LNCAP (cell line): ENCODE data around the gene RTN3.
A peak's percentile ranks its signal among the peaks of the same experiment; 100 is the strongest.

Experiments used
- TF ChIP-seq, protein P1 (sequence below): fragments of 450-650 bp; IDR thresholded peaks from 2 replicates; pipeline ENCODE4 v1.5.1; 2017; ENCODE audit warnings: mild to moderate bottlenecking

Gene RTN3

GRCh38 chr11:63765688-63766241 is 84.5 kb downstream of the RTN3 start:
- TF ChIP-seq, protein P1, sequence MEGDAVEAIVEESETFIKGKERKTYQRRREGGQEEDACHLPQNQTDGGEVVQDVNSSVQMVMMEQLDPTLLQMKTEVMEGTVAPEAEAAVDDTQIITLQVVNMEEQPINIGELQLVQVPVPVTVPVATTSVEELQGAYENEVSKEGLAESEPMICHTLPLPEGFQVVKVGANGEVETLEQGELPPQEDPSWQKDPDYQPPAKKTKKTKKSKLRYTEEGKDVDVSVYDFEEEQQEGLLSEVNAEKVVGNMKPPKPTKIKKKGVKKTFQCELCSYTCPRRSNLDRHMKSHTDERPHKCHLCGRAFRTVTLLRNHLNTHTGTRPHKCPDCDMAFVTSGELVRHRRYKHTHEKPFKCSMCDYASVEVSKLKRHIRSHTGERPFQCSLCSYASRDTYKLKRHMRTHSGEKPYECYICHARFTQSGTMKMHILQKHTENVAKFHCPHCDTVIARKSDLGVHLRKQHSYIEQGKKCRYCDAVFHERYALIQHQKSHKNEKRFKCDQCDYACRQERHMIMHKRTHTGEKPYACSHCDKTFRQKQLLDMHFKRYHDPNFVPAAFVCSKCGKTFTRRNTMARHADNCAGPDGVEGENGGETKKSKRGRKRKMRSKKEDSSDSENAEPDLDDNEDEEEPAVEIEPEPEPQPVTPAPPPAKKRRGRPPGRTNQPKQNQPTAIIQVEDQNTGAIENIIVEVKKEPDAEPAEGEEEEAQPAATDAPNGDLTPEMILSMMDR: no peak

DNA sequence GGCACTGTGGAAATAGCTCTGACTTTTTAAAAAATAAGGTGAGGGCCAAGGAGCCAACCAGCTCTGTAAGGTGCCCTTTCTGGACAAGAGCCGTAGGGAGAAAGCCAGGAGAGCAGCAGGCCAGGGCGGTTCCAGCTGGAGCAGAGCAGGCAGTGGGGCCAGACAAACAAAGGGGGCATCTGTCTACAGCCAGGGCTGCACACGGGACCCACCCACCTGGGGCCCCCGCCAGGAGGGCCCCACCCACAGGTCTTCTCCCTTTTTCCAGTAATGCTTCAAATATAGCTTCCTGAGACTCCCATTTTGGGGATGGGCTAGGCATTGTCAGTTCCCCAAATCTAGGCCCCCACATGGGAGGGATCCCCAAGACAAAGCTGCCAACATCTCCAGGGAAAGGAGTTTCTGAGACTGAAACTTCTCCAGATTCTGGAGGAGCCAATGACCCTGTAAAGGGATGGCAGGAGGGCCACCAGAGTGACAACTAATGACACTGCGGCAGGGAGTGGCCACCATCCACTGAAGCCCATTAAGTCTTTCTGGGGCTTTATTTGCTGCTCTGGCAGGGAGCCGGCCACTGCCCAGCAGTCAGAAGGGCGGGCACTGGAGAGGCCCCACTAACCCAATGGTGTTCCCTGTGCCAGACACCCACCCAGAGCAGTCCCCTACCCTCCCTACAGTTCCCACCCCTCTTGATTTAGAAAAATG is 85.4 kb downstream of the RTN3 start:
- TF ChIP-seq, protein P1: no peak

GRCh38 chr11:63767267-63767564 is 85.9 kb downstream of the RTN3 start:
- TF ChIP-seq, protein P1: no peak

- TF ChIP-seq, protein P1: no peak
Measured at GRCh38 chr11:63767565-63768236, 86.4 kb downstream of the RTN3 start.

- TF ChIP-seq, protein P1: peak; percentile 84
Measured at GRCh38 chr11:63768237-63769041, 87.1 kb downstream of the RTN3 start, which contains the start of gene ZFTA. Gene ZFTA (minus strand): TSS chr11:63768775. CDS start chr11:63768622, 153 bp downstream.

DNA sequence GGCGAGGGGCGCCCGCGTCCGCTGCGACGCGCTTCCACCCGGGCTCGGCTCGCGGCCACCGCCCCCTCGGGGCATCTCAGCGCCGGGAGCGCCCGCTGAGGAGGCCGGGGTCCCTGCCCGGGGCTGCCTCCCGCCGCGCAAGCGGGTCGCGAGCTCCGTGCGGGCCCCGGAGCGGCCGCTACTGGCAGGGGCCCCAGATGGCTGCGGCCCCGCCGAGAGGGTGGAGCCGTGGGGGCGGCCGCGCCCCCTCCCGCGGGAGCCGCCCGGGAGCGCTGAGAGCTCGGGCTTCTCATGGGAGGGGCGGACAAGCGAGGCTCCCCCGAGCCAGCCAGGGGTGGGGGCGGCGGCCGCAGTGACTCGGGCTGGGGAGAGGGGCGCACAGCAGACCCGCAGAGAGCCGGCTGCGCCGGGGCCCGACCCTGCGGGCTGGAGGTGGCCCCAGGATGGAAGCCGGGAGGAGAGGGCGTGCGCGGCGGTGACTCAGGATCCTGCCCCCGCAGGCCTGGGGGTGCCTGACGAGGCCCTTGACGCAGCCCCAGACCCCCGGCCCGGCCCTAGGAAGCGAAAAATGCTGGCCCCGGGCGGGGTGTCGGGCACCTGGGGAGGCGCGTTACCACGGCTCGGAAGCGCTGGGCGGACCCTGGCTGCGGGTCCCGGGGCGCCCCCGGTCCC is 87.9 kb downstream of the RTN3 start:
- TF ChIP-seq, protein P1: no peak
